HCT116 (cell line): ENCODE data around the gene TOM1L1. TPM values are rescaled to one million over a fixed set of nuclear protein-coding genes. Genes with fewer than 3 reads are reported as not detected.

ENCODE experiments used
- ATAC-seq: fragments of 200-7000 bp; cut with Tn5 transposase; 2 replicates; pipeline ENCODE4 v1.9.1; 2020; ENCODE audit warnings: mild to moderate bottlenecking, moderate library complexity
- BruUV-seq: library from RNA; stranded (reverse); fragments of 400-500 nt; replicated peaks from 2 replicates; lab custom pipeline; 2021; lab: Mats Ljungman, UMichigan
- CTCF ChIA-PET: fragments of 300-600 bp; sonication (Branson Sonifier 250); formaldehyde crosslinking; loops from one replicate; lab custom pipeline; 2021; ENCODE audit warnings: antibody characterized with exemption; lab: Charles Lee
- POLR2A ChIA-PET: fragments of 300-600, 350-600 bp; sonication (Branson Sonifier 250); formaldehyde crosslinking; loops from one replicate; lab custom pipeline; 2021; ENCODE audit warnings: antibody characterized with exemption; lab: Charles Lee
- RAD21 ChIA-PET, 2 experiments: fragments of 300-600 bp; sonication (Branson Sonifier 250); formaldehyde crosslinking; loops; one replicate each; lab custom pipeline; 2023; ENCODE audit warnings: low total read pairs in 2 of 2; ENCODE audit not compliant: uncharacterized antibody in 2 of 2, unreplicated experiment in 2 of 2, low non-redundant PET in 1 of 2; lab: Charles Lee
- DNase-seq: peaks from one replicate; pipeline ENCODE4 v3.0.0-alpha.2; 2010; ENCODE audit warnings: low read depth, low spot score
- H2AFZ ChIP-seq: fragments of 200-600 bp; shearing (Covaris generic), sonication (generic); 2 replicates; pipeline ENCODE4 v1.6.1; 2017; ENCODE audit warnings: low read depth, mixed run types, mixed read lengths, antibody characterized with exemption, low read length; ENCODE audit not compliant: poor library complexity, severe bottlenecking
- H3K27ac ChIP-seq: 2 replicates; pipeline ENCODE4 v1.5.1; 2012; ENCODE audit warnings: low read depth, low read length
- H3K27me3 ChIP-seq: fragments of 200-600 bp; sonication (generic); 2 replicates; pipeline ENCODE4 v1.6.1; 2016; ENCODE audit warnings: mixed run types, low read length, mixed read lengths; ENCODE audit not compliant: insufficient read depth
- H3K36me3 ChIP-seq, 2 experiments: fragments of 200-500 bp in 1 of 2; fragments of 200-600 bp in 1 of 2; sonication (Bioruptor generic) in 1 of 2; sonication (generic) in 1 of 2; 2 replicates each; pipeline versions ENCODE4 v1.5.1 to v1.6.1; 2014 to 2016; ENCODE audit warnings: low read length in 2 of 2, inconsistent platforms in 1 of 2, mixed read lengths in 1 of 2, mixed run types in 1 of 2; ENCODE audit not compliant: insufficient read depth in 2 of 2, control insufficient read depth in 1 of 2
- H3K4me1 ChIP-seq, 2 experiments: fragments of 200-600 bp in 1 of 2; sonication (generic) in 1 of 2; 2 replicates each; pipeline versions ENCODE4 v1.5.1 to v1.6.1; 2012 to 2017; ENCODE audit warnings: low read length in 2 of 2, inconsistent platforms in 1 of 2, mild to moderate bottlenecking in 1 of 2, mixed read lengths in 1 of 2, mixed run types in 1 of 2, moderate library complexity in 1 of 2; ENCODE audit not compliant: insufficient read depth in 2 of 2, control insufficient read depth in 1 of 2
- H3K4me2 ChIP-seq: fragments of 200-600 bp; sonication (generic); 2 replicates; pipeline ENCODE4 v1.6.1; 2017; ENCODE audit warnings: mixed run types, low read length, mixed read lengths
- H3K4me3 ChIP-seq, 2 experiments: fragments of 200-600 bp in 1 of 2; sonication (generic) in 1 of 2; replicated peaks in 1 of 2; 2 replicates each; pipeline ENCODE4 v1.5.1; 2011 to 2016; ENCODE audit warnings: low read length in 2 of 2, control low read depth in 1 of 2, low read depth in 1 of 2, mild to moderate bottlenecking in 1 of 2, mixed read lengths in 1 of 2, mixed run types in 1 of 2
- H3K79me2 ChIP-seq: fragments of 200-600 bp; sonication (generic); 2 replicates; pipeline ENCODE4 v1.6.1; 2017; ENCODE audit warnings: mild to moderate bottlenecking, mixed run types, low read length, moderate library complexity, mixed read lengths; ENCODE audit not compliant: insufficient read depth
- H3K9ac ChIP-seq: fragments of 200-600 bp; sonication (generic); 2 replicates; pipeline ENCODE4 v1.6.1; 2016; ENCODE audit warnings: low read length, mixed read lengths
- H3K9me2 ChIP-seq: fragments of 200-600 bp; sonication (generic), shearing (Covaris generic); 2 replicates; pipeline ENCODE4 v1.6.1; 2017; ENCODE audit warnings: mixed run types, mild to moderate bottlenecking, moderate library complexity; ENCODE audit not compliant: insufficient read depth
- H3K9me3 ChIP-seq, 2 experiments: fragments of 200-500 bp in 1 of 2; fragments of 200-600 bp in 1 of 2; sonication (Bioruptor generic) in 1 of 2; sonication (generic) in 1 of 2; 2 replicates each; pipeline ENCODE4 v1.6.1; 2014 to 2017; ENCODE audit warnings: low read length in 2 of 2, mixed read lengths in 2 of 2, inconsistent platforms in 1 of 2, low read depth in 1 of 2, mild to moderate bottlenecking in 1 of 2, mixed run types in 1 of 2, moderate library complexity in 1 of 2; ENCODE audit not compliant: control insufficient read depth in 1 of 2, insufficient read depth in 1 of 2
- H4K20me1 ChIP-seq: fragments of 200-600 bp; sonication (generic), shearing (Covaris generic); 2 replicates; pipeline ENCODE4 v1.6.1; 2017; ENCODE audit warnings: mixed run types, mild to moderate bottlenecking, moderate library complexity; ENCODE audit not compliant: insufficient read depth
- ATF3 ChIP-seq: IDR thresholded peaks from 2 replicates; pipeline ENCODE4 v1.6.1; 2012
- CEBPB ChIP-seq: IDR thresholded peaks from 2 replicates; pipeline ENCODE4 v1.6.1; 2012; ENCODE audit warnings: low read depth
- CTCF ChIP-seq, 3 experiments: fragments of 200-600 bp in 1 of 3; sonication (generic) in 1 of 3; IDR thresholded peaks in 2 of 3; conservative IDR thresholded peaks in 1 of 3; 2 replicates each; pipeline ENCODE4 v1.5.1; 2012 to 2017; ENCODE audit warnings: low read depth in 2 of 3, low read length in 2 of 3, antibody characterized with exemption in 1 of 3, borderline replicate concordance in 1 of 3, control low read depth in 1 of 3, mild to moderate bottlenecking in 1 of 3, mixed read lengths in 1 of 3, mixed run types in 1 of 3, moderate library complexity in 1 of 3; ENCODE audit not compliant: insufficient read depth in 1 of 3
- EGR1 ChIP-seq: IDR thresholded peaks from 2 replicates; pipeline ENCODE4 v1.6.1; 2012; ENCODE audit warnings: low read depth
- ELF1 ChIP-seq: IDR thresholded peaks from 2 replicates; pipeline ENCODE4 v1.6.1; 2012; ENCODE audit warnings: low read depth, borderline replicate concordance
- EZH2phosphoT487 ChIP-seq: fragments of 200-600 bp; IDR thresholded peaks from 2 replicates; pipeline ENCODE4 v1.6.1; 2018; ENCODE audit warnings: antibody characterized with exemption, borderline replicate concordance
- FOSL1 ChIP-seq: IDR thresholded peaks from 2 replicates; pipeline ENCODE4 v1.6.1; 2012; ENCODE audit warnings: low read depth
- MAX ChIP-seq: IDR thresholded peaks from 2 replicates; pipeline ENCODE4 v1.6.1; 2012
- POLR2A ChIP-seq: IDR thresholded peaks from 2 replicates; pipeline ENCODE4 v1.7.0; 2011; ENCODE audit warnings: borderline replicate concordance; ENCODE audit not compliant: insufficient read depth, insufficient read length; ENCODE audit errors: extremely low read depth
- POLR2AphosphoS5 ChIP-seq: IDR thresholded peaks from 2 replicates; pipeline ENCODE4 v1.6.1; 2011; ENCODE audit warnings: mild to moderate bottlenecking, low read depth, low read length, moderate library complexity
- RAD21 ChIP-seq: IDR thresholded peaks from 2 replicates; pipeline ENCODE4 v1.6.1; 2012; ENCODE audit warnings: low read depth, mild to moderate bottlenecking
- REST ChIP-seq: IDR thresholded peaks from 2 replicates; pipeline ENCODE4 v1.6.1; 2012; ENCODE audit warnings: low read depth
- SIN3A ChIP-seq: IDR thresholded peaks from 2 replicates; pipeline ENCODE4 v1.6.1; 2012; ENCODE audit warnings: low read depth
- SRF ChIP-seq: IDR thresholded peaks from 2 replicates; pipeline ENCODE4 v1.6.1; 2012; ENCODE audit warnings: low read depth
- YY1 ChIP-seq: IDR thresholded peaks from 2 replicates; pipeline ENCODE4 v1.6.1; 2011; ENCODE audit warnings: low read length, low read depth, moderate library complexity, mild to moderate bottlenecking; ENCODE audit not compliant: insufficient replicate concordance; ENCODE audit errors: extremely low read depth
- ZBTB33 ChIP-seq: IDR thresholded peaks from 2 replicates; pipeline ENCODE4 v1.6.1; 2011; ENCODE audit warnings: mild to moderate bottlenecking, low read length, moderate library complexity; ENCODE audit not compliant: insufficient replicate concordance; ENCODE audit errors: extremely low read depth
- ZFX ChIP-seq: fragments of 450-650 bp; IDR thresholded peaks from 2 replicates; pipeline ENCODE4 v1.6.1; 2017
- intact Hi-C: fragments of 100-400 bp; cut with micrococcal nuclease; formaldehyde crosslinking; loops from 2 replicates; pipeline ENCODE4 v1.10.0; 2022
- total RNA-seq: library from RNA; stranded (reverse); gene quantifications from one replicate; pipeline ENCODE4 v1.2.1, GENCODE V29; 2021; ENCODE audit not compliant: unreplicated experiment

The TOM1L1 gene
- total RNA-seq, 1 experiment from 2014 or later: 70.8 TPM

GRCh38 chr17:54980375-54980774 lies 79.7 kb downstream of the TOM1L1 start:
- no peak overlapping the region for H3K4me2 ChIP-seq
- no peaks in the 10 kb centered on the region for H3K27me3 ChIP-seq
- H3K9ac ChIP-seq: no peak overlapping the region
- H3K4me3 ChIP-seq: no peak overlapping the region
- H3K4me1 ChIP-seq: no peaks in the 10 kb centered on the region
- CTCF ChIA-PET: interaction anchor here (1.3 to 1.8 kb wide), 2 partner anchors 13 to 377 kb away, joined by 3 to 6 read pairs; no protein-coding TSS in a partner anchor
- no peaks in the 10 kb centered on the region for H3K9me3 ChIP-seq
- H3K9me2 ChIP-seq: no peaks in the 10 kb centered on the region
- no peak overlapping the region for H2AFZ ChIP-seq
- intact Hi-C loops: no loop called here
- POLR2A ChIA-PET: no interaction called here
- ATAC-seq (no peak), DNase-seq (no peak)
- no peak overlapping the region for H3K27ac ChIP-seq
- TF ChIP-seq ZFX (no peak), SRF (no peak), CTCF (IDR thresholded peaks at IDR 0.05 in 2 of 3, conservative IDR thresholded peaks at IDR 0.05 in 1 of 3; ENCODE audit: borderline replicate concordance in 1 of 3, insufficient read depth in 1 of 3, low read depth in 2 of 3, low read length in 2 of 3) (no peak), RAD21 (no peak), EGR1 (no peak), MAX (no peak), POLR2AphosphoS5 (no peak), POLR2A (no peak), ZBTB33 (no peak), FOSL1 (no peak), REST (no peak), EZH2phosphoT487 (no peak), ATF3 (no peak), SIN3A (no peak), ELF1 (no peak), YY1 (no peak), CEBPB (no peak)
- H4K20me1 ChIP-seq: no peaks in the 10 kb centered on the region
- RAD21 ChIA-PET: no interaction called here
- peaks cover 17% of the 10 kb centered on the region; the same call in 1 of the 2 replicates for H3K79me2 ChIP-seq
- no peaks in the 10 kb centered on the region for H3K36me3 ChIP-seq
- BruUV-seq: no TSS peak
